ENCODE measurements around the gene SORD.

Gene SORD

GRCh38 chr15:45111390-45112142 lies 88.6 kb downstream of the SORD start:
- TF ChIP-seq CTCF (IDR thresholded peaks at IDR 0.05; ENCODE audit: poor library complexity, severe bottlenecking), result no peak
- no peaks in the 10 kb centered on the region for H3K36me3 ChIP-seq (ENCODE audit: low read depth)
- H3K27me3 ChIP-seq (ENCODE audit: insufficient read depth, poor library complexity, severe bottlenecking), result peaks cover 64% of the 10 kb centered on the region
- H3K4me3 ChIP-seq (ENCODE audit: severe bottlenecking), result no peak overlapping the region
- no peak for DNase-seq (ENCODE audit: low spot score)
- no peak overlapping the region for H3K27ac ChIP-seq (ENCODE audit: poor library complexity, severe bottlenecking)
- no peak for ATAC-seq (ENCODE audit: low read depth)
- no peaks in the 10 kb centered on the region for H3K4me1 ChIP-seq (ENCODE audit: insufficient read depth, poor library complexity, severe bottlenecking)
- no peaks in the 10 kb centered on the region for H3K9me3 ChIP-seq (ENCODE audit: severe bottlenecking)

GRCh38 chr15:45112143-45112590 lies 89.2 kb downstream of the SORD start:
- H3K27me3 ChIP-seq (ENCODE audit: insufficient read depth, poor library complexity, severe bottlenecking), result peaks cover 70% of the 10 kb centered on the region
- no peak for TF ChIP-seq CTCF (IDR thresholded peaks at IDR 0.05; ENCODE audit: poor library complexity, severe bottlenecking)
- ATAC-seq (ENCODE audit: low read depth) (no peak; the same call in 2 of the 3 replicates), DNase-seq (ENCODE audit: low spot score) (no peak)
- no peaks in the 10 kb centered on the region for H3K4me1 ChIP-seq (ENCODE audit: insufficient read depth, poor library complexity, severe bottlenecking)
- no peak overlapping the region for H3K27ac ChIP-seq (ENCODE audit: poor library complexity, severe bottlenecking)
- no peaks in the 10 kb centered on the region for H3K36me3 ChIP-seq (ENCODE audit: low read depth)
- H3K4me3 ChIP-seq (ENCODE audit: severe bottlenecking), result no peak overlapping the region
- H3K9me3 ChIP-seq (ENCODE audit: severe bottlenecking), result no peaks in the 10 kb centered on the region

- Histone ChIP-seq H3K27ac (ENCODE audit: poor library complexity, severe bottlenecking) (no peak overlapping the region), H3K4me1 (ENCODE audit: insufficient read depth, poor library complexity, severe bottlenecking) (no peaks in the 10 kb centered on the region), H3K4me3 (ENCODE audit: severe bottlenecking) (no peak overlapping the region), H3K36me3 (ENCODE audit: low read depth) (no peaks in the 10 kb centered on the region), H3K9me3 (ENCODE audit: severe bottlenecking) (no peaks in the 10 kb centered on the region), H3K27me3 (ENCODE audit: insufficient read depth, poor library complexity, severe bottlenecking) (peaks cover 77% of the 10 kb centered on the region)
- TF ChIP-seq CTCF (IDR thresholded peaks at IDR 0.05; ENCODE audit: poor library complexity, severe bottlenecking), result no peak
- DNase-seq (ENCODE audit: low spot score) (no peak), ATAC-seq (ENCODE audit: low read depth) (peak; percentile 38)
Observed at GRCh38 chr15:45112591-45113379, 89.8 kb downstream of the SORD start.

- TF ChIP-seq CTCF (IDR thresholded peaks at IDR 0.05; ENCODE audit: poor library complexity, severe bottlenecking), result no peak
- Histone ChIP-seq H3K27me3 (ENCODE audit: insufficient read depth, poor library complexity, severe bottlenecking) (peaks cover 77% of the 10 kb centered on the region), H3K36me3 (ENCODE audit: low read depth) (no peaks in the 10 kb centered on the region), H3K27ac (ENCODE audit: poor library complexity, severe bottlenecking) (no peak overlapping the region), H3K4me3 (ENCODE audit: severe bottlenecking) (no peak overlapping the region), H3K9me3 (ENCODE audit: severe bottlenecking) (no peaks in the 10 kb centered on the region), H3K4me1 (ENCODE audit: insufficient read depth, poor library complexity, severe bottlenecking) (no peaks in the 10 kb centered on the region)
- no peak for DNase-seq (ENCODE audit: low spot score)
- no peak for ATAC-seq (ENCODE audit: low read depth)
Observed at GRCh38 chr15:45113380-45113990, 90.5 kb downstream of the SORD start.

Measured in RWPE2 (cell line).